Endothelial cell of umbilical vein (primary cell): Measurements from ENCODE around the gene VPS9D1. TPM values are rescaled to one million over a fixed set of nuclear protein-coding genes. Genes with fewer than 3 reads are reported as not detected.

Experiments used
- BruUV-seq: library from RNA; stranded (reverse); fragments of 400-500 nt; replicated peaks from 2 replicates; lab custom pipeline; 2021; lab: Mats Ljungman, UMichigan
- CTCF ChIA-PET: fragments of 300-600, 350-600 bp; sonication (Branson Sonifier 250); formaldehyde crosslinking; loops from one replicate; lab custom pipeline; 2021; ENCODE audit warnings: antibody characterized with exemption, inconsistent platforms; lab: Charles Lee
- POLR2A ChIA-PET: fragments of 300-600, 350-600 bp; sonication (Branson Sonifier 250); formaldehyde crosslinking; loops from one replicate; lab custom pipeline; 2021; ENCODE audit warnings: antibody characterized with exemption, inconsistent platforms; lab: Charles Lee
- DNase-seq: peaks from one replicate; pipeline ENCODE4 v3.0.0-alpha.2; 2011; ENCODE audit warnings: low read depth, low spot score
- FAIRE-seq: peaks from 2 replicates; lab custom pipeline; 2011; peaks lifted over from hg19 to GRCh38; lab: Jason Lieb, UNC
- H2AFZ ChIP-seq: 2 replicates; pipeline ENCODE4 v1.6.0; 2012; ENCODE audit warnings: low read depth, low read length, control low read depth, inconsistent platforms
- H3K27ac ChIP-seq: 2 replicates; pipeline ENCODE4 v1.5.1; 2011; ENCODE audit warnings: low read depth, mild to moderate bottlenecking, control low read depth, low read length, moderate library complexity; ENCODE audit not compliant: insufficient read depth
- H3K27me3 ChIP-seq, 2 experiments: 2 replicates each; pipeline versions ENCODE4 v1.6.0 to v1.6.1; 2011; ENCODE audit warnings: low read length in 2 of 2, mixed read lengths in 1 of 2; ENCODE audit not compliant: control insufficient read depth in 2 of 2, insufficient read depth in 2 of 2
- H3K36me3 ChIP-seq, 2 experiments: 2 replicates in 1 of 2; 3 replicates in 1 of 2; pipeline ENCODE4 v1.5.1; 2011; ENCODE audit warnings: low read length in 2 of 2, mild to moderate bottlenecking in 1 of 2, moderate library complexity in 1 of 2; ENCODE audit not compliant: control insufficient read depth in 2 of 2, insufficient read depth in 2 of 2; ENCODE audit errors: extremely low read depth in 1 of 2
- H3K4me1 ChIP-seq: 3 replicates; pipeline ENCODE4 v1.5.1; 2011; ENCODE audit warnings: mild to moderate bottlenecking, low read length; ENCODE audit not compliant: control insufficient read depth, insufficient read depth; ENCODE audit errors: extremely low read depth
- H3K4me2 ChIP-seq: 2 replicates; pipeline ENCODE4 v1.6.1; 2011; ENCODE audit warnings: low read length, control low read depth, mixed read lengths; ENCODE audit not compliant: insufficient read depth
- H3K4me3 ChIP-seq, 3 experiments: fragments of 200-600 bp in 1 of 3; sonication (generic), shearing (Covaris generic) in 1 of 3; replicated peaks in 1 of 3; 2 replicates each; pipeline ENCODE4 v1.5.1; 2011 to 2016; ENCODE audit warnings: control low read depth in 3 of 3, low read length in 3 of 3, mild to moderate bottlenecking in 2 of 3, inconsistent platforms in 1 of 3, low read depth in 1 of 3, moderate library complexity in 1 of 3; ENCODE audit not compliant: insufficient read depth in 1 of 3
- H3K79me2 ChIP-seq: 2 replicates; pipeline ENCODE4 v1.6.0; 2012; ENCODE audit warnings: low read length, inconsistent platforms; ENCODE audit not compliant: control insufficient read depth, insufficient read depth
- H3K9ac ChIP-seq: replicated peaks from 2 replicates; pipeline ENCODE3; 2011; ENCODE audit warnings: low read length, control low read depth; ENCODE audit not compliant: insufficient read depth; ENCODE audit errors: extremely low read depth
- H3K9me1 ChIP-seq: replicated peaks from 3 replicates; pipeline ENCODE4 v1.6.0; 2011; ENCODE audit warnings: mild to moderate bottlenecking, low read length; ENCODE audit not compliant: control insufficient read depth, insufficient read depth; ENCODE audit errors: extremely low read depth
- H3K9me3 ChIP-seq: replicated peaks from 2 replicates; pipeline ENCODE4 v1.5.1; 2012; ENCODE audit warnings: low read length, inconsistent platforms; ENCODE audit not compliant: control insufficient read depth, insufficient read depth
- H4K20me1 ChIP-seq: replicated peaks from 2 replicates; pipeline ENCODE3; 2011; ENCODE audit warnings: mild to moderate bottlenecking, low read length; ENCODE audit not compliant: control insufficient read depth, insufficient read depth; ENCODE audit errors: extremely low read depth
- EZH2 ChIP-seq: IDR thresholded peaks from 2 replicates; pipeline ENCODE4 v1.6.1; 2012; ENCODE audit warnings: borderline replicate concordance, low read depth, mild to moderate bottlenecking, moderate library complexity, low read length, inconsistent platforms; ENCODE audit not compliant: severe bottlenecking
- FOS ChIP-seq: IDR thresholded peaks from 2 replicates; pipeline ENCODE4 v1.6.1; 2011; ENCODE audit warnings: mild to moderate bottlenecking, low read length, moderate library complexity, borderline replicate concordance; ENCODE audit not compliant: insufficient read depth
- GATA2 ChIP-seq: IDR thresholded peaks from 2 replicates; pipeline ENCODE4 v1.7.0; 2011; ENCODE audit warnings: low read depth, mild to moderate bottlenecking, moderate library complexity, mixed read lengths, low read length; ENCODE audit not compliant: insufficient read length, insufficient read depth
- JUN ChIP-seq: IDR thresholded peaks from 2 replicates; pipeline ENCODE4 v1.6.1; 2011; ENCODE audit warnings: borderline replicate concordance, low read depth; ENCODE audit not compliant: insufficient read length, insufficient read depth
- MYC ChIP-seq: IDR thresholded peaks from one replicate; pipeline ENCODE4 v1.6.1; 2011; ENCODE audit warnings: mild to moderate bottlenecking, low read depth, low read length
- POLR2A ChIP-seq: IDR thresholded peaks from 2 replicates; pipeline ENCODE4 v1.6.1; 2012; ENCODE audit warnings: low read depth, mild to moderate bottlenecking, control low read depth, low read length
- POLR2AphosphoS5 ChIP-seq: IDR thresholded peaks from 2 replicates; pipeline ENCODE4 v1.6.1; 2012; ENCODE audit warnings: low read depth, mild to moderate bottlenecking, control low read depth, low read length, moderate library complexity; ENCODE audit not compliant: insufficient read depth
- dilution Hi-C: fragments of 300-500 bp; cut with MboI; formaldehyde crosslinking; loops from one replicate; pipeline ENCODE4 v1.15.0; 2019; ENCODE audit warnings: low sequenced_read_pairs; ENCODE audit not compliant: extremely low pct_ligation_motif_present
- intact Hi-C: fragments of 100-400 bp; cut with micrococcal nuclease; formaldehyde crosslinking; loops from one replicate; pipeline ENCODE4 v1.10.0; 2022
- polyA plus RNA-seq, 4 experiments: library from polyadenylated mRNA; depleted of rRNA in 3 of 4; stranded (reverse) in 3 of 4; unstranded in 1 of 4; fragments of >200 nt; gene quantifications; 2 replicates each; pipeline versions ENCODE4 v1.2.1 to v1.2.3, GENCODE V29; 2011 to 2012; ENCODE audit warnings: missing spikeins in 1 of 4
- total RNA-seq: library from RNA; stranded (reverse); gene quantifications from 2 replicates; pipeline ENCODE4 v1.2.3, GENCODE V29; 2021
- TF ChIP-seq, protein P1 (sequence below): IDR thresholded peaks from 2 replicates; pipeline ENCODE4 v1.6.1; 2011; ENCODE audit not compliant: insufficient read depth, insufficient read length
- TF ChIP-seq, protein P2 (sequence below), 2 donors: IDR thresholded peaks; 1 replicate in 1 of 2; 2 replicates in 1 of 2; pipeline ENCODE4 v1.5.1; 2011; ENCODE audit warnings: low read length in 2 of 2, mild to moderate bottlenecking in 2 of 2, moderate library complexity in 2 of 2, control low read depth in 1 of 2, inconsistent platforms in 1 of 2, low read depth in 1 of 2; ENCODE audit not compliant: insufficient read depth in 1 of 2; ENCODE audit errors: extremely low read depth in 1 of 2

Gene VPS9D1
- total and polyA plus RNA-seq, 2 donors (not counting 3 experiments of a cell fraction or from before 2014, with no cell fraction given): 15.5 to 17.3 TPM

DNA sequence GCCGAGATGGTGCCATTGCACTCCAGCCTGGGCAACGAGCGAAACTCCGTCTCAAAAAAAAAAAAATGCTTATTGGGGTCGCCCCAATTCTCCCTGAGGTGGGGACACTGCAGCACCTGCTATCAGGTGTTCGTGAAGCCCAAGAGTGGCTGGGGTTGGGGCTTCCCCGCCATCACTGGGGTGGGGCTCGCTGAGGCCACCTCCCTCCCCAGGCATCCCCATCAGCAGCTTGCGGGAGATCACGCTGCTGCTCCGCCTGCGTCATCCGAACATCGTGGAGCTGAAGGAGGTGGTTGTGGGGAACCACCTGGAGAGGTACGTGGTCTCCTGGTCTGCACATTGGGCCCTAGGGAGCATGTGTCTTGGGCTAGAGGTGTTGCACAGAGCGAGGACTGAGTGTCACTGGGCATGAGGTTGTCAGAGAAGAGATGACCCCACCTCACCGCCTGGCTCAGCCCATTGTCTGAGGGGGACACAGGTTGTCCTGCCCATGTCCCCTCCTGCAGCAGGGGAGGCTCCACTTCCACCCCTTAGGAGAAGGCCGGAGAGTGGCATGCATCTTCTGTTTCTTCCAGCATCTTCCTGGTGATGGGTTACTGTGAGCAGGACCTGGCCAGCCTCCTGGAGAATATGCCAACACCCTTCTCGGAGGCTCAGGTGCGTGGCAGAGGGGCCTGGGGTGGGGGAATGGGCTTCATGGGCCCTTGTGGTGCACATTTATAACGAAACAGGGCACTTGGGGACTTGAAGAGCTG, 29.3 kb downstream of the VPS9D1 start:
- no peak overlapping the region for H3K4me2 ChIP-seq
- TF ChIP-seq POLR2AphosphoS5: no peak
- H3K9ac ChIP-seq: no peak overlapping the region
- H3K4me1 ChIP-seq: peaks cover 4% of the 10 kb centered on the region
- no peaks in the 10 kb centered on the region for H3K9me1 ChIP-seq
- H3K27ac ChIP-seq: no peak overlapping the region
- H3K27me3 ChIP-seq: no peaks in the 10 kb centered on the region
- H4K20me1 ChIP-seq: no peaks in the 10 kb centered on the region
- peaks cover 9% of the 10 kb centered on the region for H3K79me2 ChIP-seq
- FAIRE-seq (no peak), DNase-seq (no peak)
- ChIA-PET POLR2A (no interaction called here), CTCF (no interaction called here)
- H2AFZ ChIP-seq: no peak overlapping the region
- H3K4me3 ChIP-seq: no peak overlapping the region
- intact Hi-C loops: no loop called here
- no TSS peak for BruUV-seq
- H3K9me3 ChIP-seq: no peaks in the 10 kb centered on the region
- H3K36me3 ChIP-seq: peaks cover 3 to 39% of the 10 kb centered on the region in 2 experiments
- dilution Hi-C loops: no loop called here

DNA sequence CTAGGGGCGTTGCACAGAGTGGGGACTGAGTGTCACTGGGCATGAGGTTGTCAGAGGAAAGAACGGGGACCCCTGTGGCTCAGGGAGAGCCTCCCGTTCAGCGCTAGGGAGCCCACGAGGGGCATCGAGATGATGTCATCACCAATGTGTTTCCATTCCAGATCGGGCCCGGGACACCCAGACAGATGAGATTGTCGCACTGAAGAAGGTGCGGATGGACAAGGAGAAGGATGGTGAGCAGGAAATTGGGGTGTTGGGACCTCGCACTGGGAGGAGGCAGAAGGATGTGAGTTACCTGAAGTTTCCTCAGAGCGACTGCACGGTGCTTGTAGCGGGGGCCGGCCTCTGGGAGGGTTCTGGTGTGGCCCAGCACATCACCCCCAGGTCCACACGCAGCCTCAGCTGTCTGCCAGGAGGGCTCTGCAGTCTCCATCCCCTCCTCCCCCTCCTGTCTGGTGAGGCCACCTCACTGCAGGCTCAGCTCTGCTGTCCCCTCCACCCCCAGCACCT, 30.3 kb downstream of the VPS9D1 start:
- Histone ChIP-seq H3K9ac (no peak overlapping the region), H3K27ac (no peak overlapping the region), H4K20me1 (no peaks in the 10 kb centered on the region), H3K9me3 (no peaks in the 10 kb centered on the region), H3K4me3 (no peak overlapping the region), H3K27me3 (no peaks in the 10 kb centered on the region), H3K4me2 (no peak overlapping the region), H2AFZ (no peak overlapping the region), H3K36me3 (peaks cover 3 to 35% of the 10 kb centered on the region in 2 experiments), H3K9me1 (no peaks in the 10 kb centered on the region), H3K79me2 (peaks cover 9% of the 10 kb centered on the region), H3K4me1 (peaks cover 4% of the 10 kb centered on the region)
- no peak for DNase-seq
- no peak for TF ChIP-seq POLR2A
- no peak for TF ChIP-seq POLR2AphosphoS5
- no peak for TF ChIP-seq FOS
- TF ChIP-seq, protein P1, sequence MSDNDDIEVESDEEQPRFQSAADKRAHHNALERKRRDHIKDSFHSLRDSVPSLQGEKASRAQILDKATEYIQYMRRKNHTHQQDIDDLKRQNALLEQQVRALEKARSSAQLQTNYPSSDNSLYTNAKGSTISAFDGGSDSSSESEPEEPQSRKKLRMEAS: no peak
- TF ChIP-seq EZH2: no peak
- no peak for TF ChIP-seq MYC
- no peak for TF ChIP-seq JUN
- TF ChIP-seq GATA2: no peak
- TF ChIP-seq, protein P2, sequence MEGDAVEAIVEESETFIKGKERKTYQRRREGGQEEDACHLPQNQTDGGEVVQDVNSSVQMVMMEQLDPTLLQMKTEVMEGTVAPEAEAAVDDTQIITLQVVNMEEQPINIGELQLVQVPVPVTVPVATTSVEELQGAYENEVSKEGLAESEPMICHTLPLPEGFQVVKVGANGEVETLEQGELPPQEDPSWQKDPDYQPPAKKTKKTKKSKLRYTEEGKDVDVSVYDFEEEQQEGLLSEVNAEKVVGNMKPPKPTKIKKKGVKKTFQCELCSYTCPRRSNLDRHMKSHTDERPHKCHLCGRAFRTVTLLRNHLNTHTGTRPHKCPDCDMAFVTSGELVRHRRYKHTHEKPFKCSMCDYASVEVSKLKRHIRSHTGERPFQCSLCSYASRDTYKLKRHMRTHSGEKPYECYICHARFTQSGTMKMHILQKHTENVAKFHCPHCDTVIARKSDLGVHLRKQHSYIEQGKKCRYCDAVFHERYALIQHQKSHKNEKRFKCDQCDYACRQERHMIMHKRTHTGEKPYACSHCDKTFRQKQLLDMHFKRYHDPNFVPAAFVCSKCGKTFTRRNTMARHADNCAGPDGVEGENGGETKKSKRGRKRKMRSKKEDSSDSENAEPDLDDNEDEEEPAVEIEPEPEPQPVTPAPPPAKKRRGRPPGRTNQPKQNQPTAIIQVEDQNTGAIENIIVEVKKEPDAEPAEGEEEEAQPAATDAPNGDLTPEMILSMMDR (IDR thresholded peaks at IDR 0.05; ENCODE audit: extremely low read depth in 1 of 2, insufficient read depth in 1 of 2, low read depth in 1 of 2, low read length in 2 of 2): no peak
- no peak for FAIRE-seq
- dilution Hi-C loops: no loop called here
- ChIA-PET POLR2A (no interaction called here), CTCF (no interaction called here)
- BruUV-seq: no TSS peak
- intact Hi-C loops: no loop called here
